Cardiac muscle cell (in vitro differentiated cells and primary cell): Measurements from ENCODE around the gene PHPT1. TPM values are rescaled to one million over a fixed set of nuclear protein-coding genes. Genes with fewer than 3 reads are reported as not detected.

Source experiments
- DNase-seq, 2 donors: peaks; one replicate each; pipeline versions ENCODE4 v3.0.0 to v3.0.0-alpha.2; 2010 to 2017; ENCODE audit warnings: low read depth in 1 of 2, low spot score in 1 of 2
- H3K27ac ChIP-seq: fragments of 200-600 bp; sonication (generic); 2 replicates; pipeline ENCODE4 v1.5.1; 2016
- H3K27me3 ChIP-seq: fragments of 200-600 bp; sonication (generic); 2 replicates; pipeline ENCODE4 v1.6.0; 2016; ENCODE audit warnings: control low read depth
- H3K36me3 ChIP-seq: fragments of 200-600 bp; sonication (generic); 2 replicates; pipeline ENCODE4 v1.5.1; 2016; ENCODE audit warnings: control low read depth
- H3K4me1 ChIP-seq: fragments of 200-600 bp; sonication (generic); 2 replicates; pipeline ENCODE4 v1.8.1; 2017; ENCODE audit warnings: low read depth, mild to moderate bottlenecking, mixed run types
- H3K4me3 ChIP-seq: fragments of 200-600 bp; sonication (generic); 2 replicates; pipeline ENCODE4 v1.5.1; 2016; ENCODE audit warnings: mild to moderate bottlenecking
- H3K9me3 ChIP-seq: fragments of 200-600 bp; sonication (generic); 2 replicates; pipeline ENCODE4 v1.5.1; 2017; ENCODE audit warnings: low read depth, mild to moderate bottlenecking, control low read depth
- CTCF ChIP-seq: IDR thresholded peaks from 2 replicates; pipeline ENCODE4 v1.5.1; 2012; ENCODE audit warnings: low read depth, mild to moderate bottlenecking, low read length
- polyA plus RNA-seq: library from polyadenylated mRNA; unstranded; fragments of >200 nt; fragmentation: Nextera tagmentation; extraction: Ambion mirVana; gene quantifications from 2 replicates; pipeline ENCODE4 v1.2.1, GENCODE V29; 2016
- total RNA-seq: library from RNA; depleted of rRNA; stranded (reverse); fragments of >200 nt; gene quantifications from 2 replicates; pipeline ENCODE4 v1.2.3, GENCODE V29; 2016

PHPT1 gene
- total and polyA plus RNA-seq, 2 experiments from 2014 or later, result 185 to 565 TPM

- TF ChIP-seq CTCF, result no peak
- H3K27me3 ChIP-seq, result no peaks in the 10 kb centered on the region
- no peaks in the 10 kb centered on the region for H3K9me3 ChIP-seq
- peak; percentile 74 to 80 for DNase-seq
- H3K27ac ChIP-seq, result peak overlapping the region; percentile 90
- peak overlapping the region; percentile 62 for H3K4me3 ChIP-seq
- H3K4me1 ChIP-seq, result peaks cover 11% of the 10 kb centered on the region
- peaks cover 9% of the 10 kb centered on the region for H3K36me3 ChIP-seq
Observed at GRCh38 chr9:136847088-136847825, 2.0 kb upstream of the PHPT1 start.

- peak overlapping the region; percentile 62 for H3K4me3 ChIP-seq
- H3K9me3 ChIP-seq, result no peaks in the 10 kb centered on the region
- peaks cover 11% of the 10 kb centered on the region for H3K4me1 ChIP-seq
- H3K27me3 ChIP-seq, result no peaks in the 10 kb centered on the region
- peaks cover 9% of the 10 kb centered on the region for H3K36me3 ChIP-seq
- DNase-seq, result peak; percentile 90 to 91
- no peak for TF ChIP-seq CTCF
- peak overlapping the region; percentile 90 for H3K27ac ChIP-seq
Observed at GRCh38 chr9:136847826-136848392, 1.3 kb upstream of the PHPT1 start.

- Histone ChIP-seq H3K9me3 (no peaks in the 10 kb centered on the region), H3K4me3 (peak overlapping the region; percentile 62), H3K27ac (peak overlapping the region; percentile 90), H3K36me3 (peaks cover 9% of the 10 kb centered on the region), H3K4me1 (peaks cover 5% of the 10 kb centered on the region), H3K27me3 (no peaks in the 10 kb centered on the region)
- peak; percentile 16 to 64 for DNase-seq
- no peak for TF ChIP-seq CTCF
Observed at GRCh38 chr9:136848393-136849037, 694 bp upstream of the PHPT1 start.

- DNase-seq, result no peak
- H3K27me3 ChIP-seq, result no peaks in the 10 kb centered on the region
- no peak for TF ChIP-seq CTCF
- peaks cover 9% of the 10 kb centered on the region for H3K36me3 ChIP-seq
- peak overlapping the region; percentile 62 for H3K4me3 ChIP-seq
- H3K4me1 ChIP-seq, result peaks cover 5% of the 10 kb centered on the region
- no peaks in the 10 kb centered on the region for H3K9me3 ChIP-seq
- peak overlapping the region; percentile 88 for H3K27ac ChIP-seq
Observed at GRCh38 chr9:136849960-136850865, 1.0 kb downstream of the PHPT1 start.
